ENCODE results near the gene ADORA1. TPM values are rescaled to one million over a fixed set of nuclear protein-coding genes. Genes with fewer than 3 reads are reported as not detected.

The ADORA1 gene
- total and polyA plus RNA-seq, 10 of the 15 experiments (the other 5 are each of a cell fraction or from before 2014, with no cell fraction given), result not detected

GRCh38 chr1:203129501-203130231, 2.1 kb downstream of the ADORA1 start:
- H3K4me3 ChIP-seq, result no peak overlapping the region
- no peak overlapping the region for H3K4me2 ChIP-seq (ENCODE audit: control insufficient read depth, insufficient read depth)
- DNase-seq (ENCODE audit: low read depth, low spot score) (no peak), FAIRE-seq (no peak), ATAC-seq (no peak)
- TF ChIP-seq BRCA1 (IDR thresholded peaks at IDR 0.05; ENCODE audit: low read depth, low read length) (no peak), PKNOX1 (IDR thresholded peaks at IDR 0.05) (no peak), SUPT20H (IDR thresholded peaks at IDR 0.05; ENCODE audit: borderline replicate concordance, control insufficient read depth, low read depth, low read length) (no peak), E2F4 (IDR thresholded peaks at IDR 0.05; ENCODE audit: low read depth, low read length) (no peak), RAD51 (IDR thresholded peaks at IDR 0.05) (no peak), ESRRA (IDR thresholded peaks at IDR 0.05; ENCODE audit: low read length) (no peak), SPI1 (IDR thresholded peaks at IDR 0.05; ENCODE audit: borderline replicate concordance, insufficient read depth, low read depth, low read length) (no peak), EZH2 (IDR thresholded peaks at IDR 0.05; ENCODE audit: borderline replicate concordance, control insufficient read depth, low read depth, low read length) (no peak), HCFC1 (IDR thresholded peaks at IDR 0.05; ENCODE audit: low read length) (no peak), BCL3 (IDR thresholded peaks at IDR 0.05; ENCODE audit: borderline replicate concordance, insufficient read depth, low read depth, low read length, poor library complexity, severe bottlenecking) (no peak), ZBED1 (IDR thresholded peaks at IDR 0.05; ENCODE audit: borderline replicate concordance) (no peak), HDAC2 (IDR thresholded peaks at IDR 0.05) (no peak), RELB (IDR thresholded peaks at IDR 0.05; ENCODE audit: low read depth) (no peak), EP300 (IDR thresholded peaks at IDR 0.05; ENCODE audit: borderline replicate concordance in 1 of 2, control insufficient read depth in 1 of 2, low read depth in 2 of 2, low read length in 2 of 2) (no peak), STAT1 (conservative IDR thresholded peaks at IDR 0.05) (no peak), KDM1A (IDR thresholded peaks at IDR 0.05; ENCODE audit: borderline replicate concordance) (no peak), TAF1 (IDR thresholded peaks at IDR 0.05; ENCODE audit: borderline replicate concordance, low read depth, low read length) (no peak), SIN3A (IDR thresholded peaks at IDR 0.05; ENCODE audit: low read depth, low read length) (no peak)
- no TSS peak for BruUV-seq (replicated peaks)
- no peak overlapping the region for H3K9ac ChIP-seq (ENCODE audit: control insufficient read depth, insufficient read depth, low read length)
- CTCF ChIA-PET, result interaction anchor here (0.8 to 1.1 kb wide), 3 partner anchors 12 to 87 kb away, joined by 3 read pairs; no protein-coding TSS in a partner anchor
- no peaks in the 10 kb centered on the region for H4K20me1 ChIP-seq (ENCODE audit: control insufficient read depth, insufficient read depth)
- SMC1A ChIA-PET (ENCODE audit: uncharacterized antibody, unreplicated experiment), result no interaction called here
- peaks cover 6 to 8% of the 10 kb centered on the region in 2 experiments for H3K27me3 ChIP-seq (replicated peaks in 1 of 2; ENCODE audit: control insufficient read depth in 2 of 2, insufficient read depth in 2 of 2, low read length in 1 of 2)
- RAD21 ChIA-PET (ENCODE audit: unreplicated experiment), result interaction anchor here (1.2 kb wide), 1 partner anchor 87 kb away, joined by 3 read pairs; no protein-coding TSS in a partner anchor
- WGBS (ENCODE audit: insufficient coverage, insufficient replicate concordance, low lambda C conversion rate, missing lambda C conversion rate), result 17% methylated on average over 7 of the region's 7 CpGs
- no peak overlapping the region for H3K27ac ChIP-seq (ENCODE audit: control insufficient read depth, insufficient read depth)
- no peaks in the 10 kb centered on the region for H3K36me3 ChIP-seq (ENCODE audit: control insufficient read depth in 2 of 2, insufficient read depth in 2 of 2, low read length in 1 of 2)
- no peaks in the 10 kb centered on the region for H3K4me1 ChIP-seq (ENCODE audit: control insufficient read depth, insufficient read depth, low read length)
- H3K9me3 ChIP-seq (replicated peaks; ENCODE audit: control insufficient read depth, insufficient read depth, low read length), result no peaks in the 10 kb centered on the region
- H2AFZ ChIP-seq (ENCODE audit: control insufficient read depth, low read depth, low read length), result no peak overlapping the region
- POLR2A ChIA-PET, result no interaction called here
- no peaks in the 10 kb centered on the region for H3K79me2 ChIP-seq (ENCODE audit: control insufficient read depth, insufficient read depth, low read length)
- intact Hi-C loops (cut with micrococcal nuclease; ENCODE audit: unreplicated experiment), result no loop called here
- in situ Hi-C loops (cut with MboI), result no loop called here

Data from GM12878 (cell line).